Adipose tissue (tissue), 3 donors: ENCODE data around the gene OPCML. TPM values are rescaled to one million over a fixed set of nuclear protein-coding genes. Genes with fewer than 3 reads are reported as not detected.

Experiments used
- H3K27ac ChIP-seq: one replicate; pipeline ENCODE4 v1.5.1; 2013; ENCODE audit warnings: low read depth, low read length
- WGBS, 3 donors: extraction: QIAGEN DNeasy Blood & Tissue Kit; methylation state at CpG; one replicate each; pipeline ENCODE4 v1.1.7; 2013; 5-methylcytosine and 5-hydroxymethylcytosine counted together
- polyA plus RNA-seq, 3 donors: library from polyadenylated mRNA; stranded (reverse); fragments of 200-250 nt; gene quantifications; one replicate each; pipeline ENCODE4 v1.2.3, GENCODE V29; 2013
- donor health status: healthy with polysubstance abuse.
- donor health status: Bipolar disorder and iron deficiency.
- donor health status: healthy.

Gene OPCML
- polyA plus RNA-seq, 3 donors, result 0.01 to 0.04 TPM; not detected in 1

DNA sequence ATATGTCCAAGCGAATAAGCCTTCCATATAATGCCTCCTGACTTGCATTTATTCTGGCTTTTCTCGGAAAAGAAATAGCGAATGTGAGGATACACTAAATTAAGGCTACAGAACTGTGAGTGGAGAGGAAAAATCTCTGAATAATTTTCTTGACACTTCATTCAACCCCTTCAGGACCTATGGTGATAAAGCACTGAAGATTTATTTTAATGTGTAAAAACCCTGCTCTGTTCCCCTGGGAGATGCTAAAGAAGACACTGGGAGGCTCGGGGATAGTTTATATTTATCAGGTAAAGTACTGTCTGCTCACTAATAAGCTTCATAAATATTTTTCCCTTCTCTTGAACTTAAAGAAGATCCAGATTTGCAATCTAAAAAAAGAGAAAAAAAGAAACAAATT, 895.8 kb downstream of the OPCML start:
- 80 to 85% (median 84%) methylated on average over 4 of the region's 4 CpGs for WGBS, 3 donors
- no peak overlapping the region for H3K27ac ChIP-seq

- H3K27ac ChIP-seq, result no peak overlapping the region
- 59 to 63% (median 60%) methylated on average over 9 of the region's 9 CpGs for WGBS, 3 donors
These were observed 899.6 kb downstream of the OPCML start for GRCh38 chr11:132632641-132633124.

DNA sequence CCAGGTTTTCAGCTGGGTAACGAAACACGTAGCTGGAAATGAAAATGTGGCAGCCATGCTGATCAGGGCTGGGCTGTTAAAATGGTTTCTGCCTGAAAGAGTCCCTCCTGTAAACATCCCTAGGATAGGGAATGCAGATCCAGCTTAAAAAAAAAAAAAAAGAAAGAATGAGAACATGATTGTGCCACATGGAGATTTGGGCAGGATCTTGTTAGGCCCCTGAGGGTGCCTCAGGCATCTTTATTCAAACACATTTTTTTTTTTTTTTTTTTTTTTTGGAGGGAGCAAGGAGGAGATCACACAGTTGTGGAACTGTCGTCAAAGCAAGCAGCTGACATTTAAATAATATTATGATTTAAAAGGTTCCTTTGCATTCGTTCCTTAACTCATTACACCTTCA, 900.3 kb downstream of the OPCML start:
- H3K27ac ChIP-seq, result no peak overlapping the region
- WGBS, 3 donors, result 81 to 93% (median 92%) methylated on average over 4 of the region's 4 CpGs

GRCh38 chr11:132627981-132628380, 904.3 kb downstream of the OPCML start:
- WGBS, 3 donors, result 84 to 88% (median 84%) methylated on average over 3 of the region's 3 CpGs

DNA sequence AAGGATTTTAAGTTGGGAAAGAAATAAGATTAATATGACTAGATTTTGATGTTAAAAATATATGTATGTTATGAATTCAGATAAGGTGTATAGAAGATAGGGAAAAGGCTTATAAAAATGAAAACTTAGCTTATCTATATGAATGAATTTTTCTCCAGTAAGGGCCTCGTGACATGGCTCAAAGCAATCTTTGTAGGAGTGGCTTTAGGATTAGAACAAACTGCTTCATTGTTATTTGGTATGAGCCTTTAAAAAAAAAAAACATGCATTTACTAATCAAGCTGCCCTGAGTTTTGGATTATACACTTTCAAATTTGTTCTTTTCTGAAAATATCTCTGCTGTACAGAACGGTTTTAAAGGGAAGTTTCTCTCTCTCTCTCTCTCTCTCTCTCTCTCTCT, 905.9 kb downstream of the OPCML start:
- 46 to 66% (median 58%) methylated on average over 2 of the region's 2 CpGs for WGBS, 3 donors
- H3K27ac ChIP-seq, result no peak overlapping the region

More at GRCh38 chr11:132627981-132628380, 904.3 kb downstream of the OPCML start:
- H3K27ac ChIP-seq, result no peak overlapping the region

- 59 to 73% (median 71%) methylated on average over 4 of the region's 4 CpGs for WGBS, 3 donors
- H3K27ac ChIP-seq, result no peak overlapping the region
These were observed 908.8 kb downstream of the OPCML start for GRCh38 chr11:132623511-132623910.

DNA sequence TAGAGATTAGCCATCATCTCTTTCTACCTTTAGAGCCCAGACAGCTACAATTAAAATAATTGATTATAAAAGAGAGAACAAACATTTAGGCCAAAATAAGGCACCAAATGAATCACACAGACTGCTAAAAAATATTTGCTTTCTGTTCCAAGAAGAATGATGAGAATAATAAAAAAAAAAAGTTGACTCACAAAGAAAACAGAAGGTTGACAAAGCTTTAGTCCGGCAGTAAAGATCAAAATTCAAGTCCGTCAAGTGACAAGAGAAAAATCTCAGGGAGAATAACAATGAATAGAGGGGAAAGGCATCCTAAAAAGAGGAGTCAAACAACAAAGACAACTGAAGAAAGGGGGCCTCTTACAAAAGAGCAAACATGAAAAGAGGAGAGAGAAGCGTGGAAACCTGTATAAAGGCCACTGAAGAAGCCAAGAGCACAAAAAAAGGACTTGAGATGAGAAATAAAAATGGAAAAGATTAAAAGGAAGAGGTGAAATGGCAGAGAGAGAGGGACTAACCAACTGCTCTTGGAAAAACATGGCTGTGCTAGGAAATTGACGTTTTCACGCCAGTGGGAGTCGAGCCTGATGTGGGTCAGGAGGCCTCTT, 910.2 kb downstream of the OPCML start:
- WGBS, 3 donors, result 76 to 86% (median 79%) methylated on average over 6 of the region's 6 CpGs
- H3K27ac ChIP-seq, result no peak overlapping the region

- 30 to 70% (median 60%) methylated on average over 2 of the region's 2 CpGs for WGBS, 3 donors
- no peak overlapping the region for H3K27ac ChIP-seq
These were observed 911.9 kb downstream of the OPCML start for GRCh38 chr11:132620423-132620822.

DNA sequence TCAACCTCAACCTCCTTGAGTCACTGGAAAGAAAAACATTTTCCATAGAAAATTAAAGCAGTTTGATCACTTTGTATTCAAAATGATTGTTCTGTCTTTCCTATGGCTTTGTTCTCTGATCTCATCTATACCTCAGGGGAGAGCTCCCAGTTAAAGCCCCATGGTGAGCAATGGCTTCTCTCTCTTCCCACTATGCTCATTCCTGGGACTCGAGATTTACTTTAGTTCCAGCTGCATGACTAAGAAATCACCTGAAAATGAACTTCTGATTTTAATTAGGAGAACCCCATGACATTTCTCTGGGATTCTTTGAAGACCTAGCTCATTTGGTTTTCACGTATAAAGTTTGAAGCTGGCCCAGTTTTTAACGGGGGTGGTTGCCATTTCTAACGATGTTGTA, 921.5 kb downstream of the OPCML start:
- WGBS, 3 donors, result 76 to 83% (median 83%) methylated on average over 4 of the region's 4 CpGs
- H3K27ac ChIP-seq, result no peak overlapping the region

DNA sequence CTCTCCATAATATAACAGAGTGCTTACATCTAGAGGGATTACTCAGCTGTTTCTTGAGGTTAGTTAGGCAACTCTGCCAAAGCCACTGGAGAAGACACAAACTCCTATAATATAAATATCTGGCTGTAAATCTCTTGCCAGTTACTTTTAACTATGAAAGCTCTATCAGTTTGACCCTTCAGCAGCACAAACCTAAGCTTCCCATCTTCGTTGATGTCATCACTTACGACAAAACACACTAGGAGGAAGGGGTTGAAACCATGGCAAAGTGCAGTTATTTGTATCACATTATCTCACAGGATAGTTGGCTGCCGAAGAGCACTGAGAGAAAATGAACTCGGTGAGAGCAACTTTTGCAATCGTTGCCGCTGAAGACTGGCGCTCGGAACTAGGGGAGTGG, 922.1 kb downstream of the OPCML start:
- 71 to 88% (median 74%) methylated on average over 8 of the region's 8 CpGs for WGBS, 3 donors

GRCh38 chr11:132607575-132607974, 924.7 kb downstream of the OPCML start:
- WGBS, 3 donors, result 53 to 80% (median 74%) methylated on average over 2 of the region's 2 CpGs

More for the DNA sequence above, 922.1 kb downstream of the OPCML start:
- no peak overlapping the region for H3K27ac ChIP-seq

DNA sequence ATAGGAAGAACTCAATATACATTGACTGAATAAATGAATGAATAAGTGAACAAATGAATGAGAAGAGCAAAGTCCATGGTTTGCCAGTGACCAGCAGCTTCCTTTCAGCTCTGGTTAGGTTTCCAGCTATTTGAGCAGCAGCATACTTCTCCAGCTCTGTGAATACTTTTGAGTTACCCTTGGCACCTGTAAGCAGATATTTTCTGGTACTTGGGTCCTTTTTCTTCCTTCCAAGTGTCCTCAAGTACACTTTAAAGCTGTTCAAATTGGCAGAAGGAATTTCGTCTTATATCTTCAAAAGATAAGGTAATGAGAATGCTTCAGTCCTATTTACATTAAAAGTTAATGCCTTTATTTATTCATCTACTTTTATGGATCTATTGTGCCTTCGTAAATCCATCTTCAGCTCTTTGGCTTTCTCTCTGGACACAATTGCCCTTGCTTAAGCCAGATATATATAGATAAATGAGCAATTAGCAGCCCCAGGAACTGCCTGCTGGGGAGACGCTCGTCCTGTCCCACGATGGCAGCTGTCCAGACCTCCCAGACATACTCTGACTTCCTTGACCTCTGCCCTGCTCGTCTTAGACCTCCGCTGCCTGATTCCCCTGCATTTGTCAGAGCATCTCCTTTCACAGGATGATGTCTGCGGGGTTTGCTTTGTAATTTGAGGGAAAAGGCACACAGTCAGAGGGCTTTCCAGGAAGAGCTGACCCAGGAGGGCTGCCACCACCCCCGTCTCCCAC, 926.3 kb downstream of the OPCML start:
- no peak overlapping the region for H3K27ac ChIP-seq
- WGBS, 3 donors, result 27 to 48% (median 41%) methylated on average over 9 of the region's 9 CpGs

More at GRCh38 chr11:132607575-132607974, 924.7 kb downstream of the OPCML start:
- H3K27ac ChIP-seq, result no peak overlapping the region

- 72 to 83% (median 82%) methylated on average over 2 of the region's 2 CpGs for WGBS, 3 donors
- H3K27ac ChIP-seq, result no peak overlapping the region
These were observed 927.9 kb downstream of the OPCML start for GRCh38 chr11:132604431-132604830.

- WGBS, 3 donors, result 43 to 66% (median 63%) methylated on average over 2 of the region's 2 CpGs
- no peak overlapping the region for H3K27ac ChIP-seq
These were observed 930.4 kb downstream of the OPCML start for GRCh38 chr11:132601875-132602274.

GRCh38 chr11:132595711-132596134, 936.6 kb downstream of the OPCML start:
- no peak overlapping the region for H3K27ac ChIP-seq
- 16 to 44% (median 37%) methylated on average over 1 of the region's 1 CpG for WGBS, 3 donors

GRCh38 chr11:132595246-132595645, 937.1 kb downstream of the OPCML start:
- WGBS, 3 donors, result 52 to 75% (median 53%) methylated on average over 1 of the region's 1 CpG
- H3K27ac ChIP-seq, result no peak overlapping the region

DNA sequence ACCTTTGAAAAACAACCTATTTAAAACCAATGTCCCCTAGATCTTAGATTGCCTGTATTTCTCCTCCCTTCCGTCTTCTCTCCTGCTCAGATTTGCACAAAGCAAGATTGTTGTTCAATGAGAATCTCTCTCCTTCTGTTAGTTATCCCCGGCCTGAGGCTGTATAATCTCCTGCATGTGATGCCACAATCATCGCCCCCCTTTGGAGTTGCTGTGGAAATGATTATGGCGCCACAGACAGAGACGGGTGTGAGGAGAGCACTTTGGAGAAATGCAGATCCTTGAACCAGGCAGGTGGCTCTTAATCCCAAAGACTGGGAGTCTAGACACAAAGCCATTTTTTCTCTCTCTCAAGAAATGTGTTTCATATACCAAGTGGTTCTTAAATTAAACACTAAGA, 941.3 kb downstream of the OPCML start:
- no peak overlapping the region for H3K27ac ChIP-seq
- WGBS, 3 donors, result 77 to 97% (median 86%) methylated on average over 5 of the region's 5 CpGs

DNA sequence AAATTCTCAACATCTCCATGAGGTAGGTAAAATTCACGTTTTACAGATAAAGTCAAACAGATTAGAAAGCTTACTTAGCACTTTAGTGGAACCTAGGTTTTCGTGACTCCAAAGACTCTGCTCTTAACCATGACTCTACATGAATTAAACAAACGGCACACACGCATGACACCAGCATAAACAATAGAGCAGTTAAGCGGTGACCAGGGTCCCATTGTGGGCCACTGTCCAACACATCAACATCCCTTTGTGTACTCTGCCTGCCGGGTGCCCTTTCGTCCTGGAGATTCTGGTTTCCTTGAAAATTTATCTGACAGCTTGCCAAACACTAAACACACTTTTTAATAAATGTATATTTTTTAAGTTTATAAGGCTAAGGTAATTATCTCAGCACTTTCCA, 941.7 kb downstream of the OPCML start:
- no peak overlapping the region for H3K27ac ChIP-seq
- 63 to 68% (median 63%) methylated on average over 7 of the region's 7 CpGs for WGBS, 3 donors

DNA sequence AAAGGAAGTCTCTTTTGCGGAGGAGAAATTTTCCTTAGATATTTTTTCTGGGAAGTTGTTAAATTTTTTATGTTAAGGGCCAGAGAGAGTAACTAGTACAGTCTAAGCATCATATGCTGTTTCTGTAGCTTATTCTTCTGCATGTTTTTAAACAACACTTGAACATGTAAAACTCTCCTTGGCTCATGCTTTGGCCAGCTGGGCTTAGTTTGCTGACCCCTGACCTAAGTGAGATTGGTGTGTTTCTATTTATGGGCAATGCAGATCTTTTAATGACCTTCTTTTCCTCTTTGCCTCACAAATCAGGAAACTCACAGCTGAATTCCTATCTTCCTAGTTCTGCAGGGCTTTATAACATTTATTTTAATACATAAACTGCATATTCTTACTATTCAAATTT, 942.5 kb downstream of the OPCML start:
- 43 to 62% (median 61%) methylated on average over 1 of the region's 1 CpG for WGBS, 3 donors
- H3K27ac ChIP-seq, result no peak overlapping the region

DNA sequence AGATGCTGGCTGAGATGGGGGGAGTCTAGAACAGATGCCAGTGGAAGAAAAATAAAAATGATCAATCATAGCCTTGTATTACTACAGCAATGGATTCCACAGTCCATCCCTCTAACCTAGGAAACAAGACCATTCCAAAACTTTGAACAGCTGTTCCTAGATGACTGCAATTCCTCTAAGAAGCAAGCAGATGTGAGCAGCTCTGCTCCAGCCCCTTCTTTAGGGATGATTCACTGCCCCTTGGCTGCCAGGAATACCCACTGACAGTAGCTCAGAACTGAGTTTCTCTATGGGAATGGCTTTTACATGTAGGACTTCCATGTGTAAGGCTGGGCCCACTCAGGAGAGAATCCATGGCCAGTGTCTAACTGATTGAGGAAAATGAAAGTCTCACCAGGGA, 943.9 kb downstream of the OPCML start:
- H3K27ac ChIP-seq, result no peak overlapping the region
